HepG2 (cell line): ENCODE measurements around the gene GSAP. TPM values are rescaled to one million over a fixed set of nuclear protein-coding genes. Genes with fewer than 3 reads are reported as not detected.
A peak's percentile ranks its signal among the peaks of the same experiment; 100 is the strongest.

Source experiments
- ARHGAP35 ChIP-seq: sonication (generic); formaldehyde crosslinking; IDR thresholded peaks from 2 replicates; pipeline ENCODE4 v1.9.0; 2022; ENCODE audit warnings: mild to moderate bottlenecking, inconsistent platforms, moderate library complexity, missing genetic modification reagents, borderline replicate concordance
- ATF7-NPFF ChIP-seq: sonication (generic); formaldehyde crosslinking; IDR thresholded peaks from 2 replicates; pipeline ENCODE4 v1.8.1; 2023; ENCODE audit warnings: mild to moderate bottlenecking, low read depth, missing genetic modification reagents, moderate library complexity
- ELF1 ChIP-seq: sonication (generic); formaldehyde crosslinking; IDR thresholded peaks from 2 replicates; pipeline ENCODE4 v1.4.0; 2020; ENCODE audit warnings: missing genetic modification reagents
- ETV6 ChIP-seq: sonication (generic); formaldehyde crosslinking; conservative IDR thresholded peaks from 2 replicates; pipeline ENCODE4 v1.4.0; 2020; ENCODE audit warnings: missing genetic modification reagents
- HIC2 ChIP-seq: sonication (generic); formaldehyde crosslinking; IDR thresholded peaks from 2 replicates; pipeline ENCODE4 v1.9.0; 2022; ENCODE audit warnings: low read depth, missing genetic modification reagents
- PHF20 ChIP-seq: sonication (generic); formaldehyde crosslinking; IDR thresholded peaks from 2 replicates; pipeline ENCODE4 v1.5.0; 2020; ENCODE audit warnings: mild to moderate bottlenecking, missing genetic modification reagents
- POGZ ChIP-seq: sonication (generic); formaldehyde crosslinking; IDR thresholded peaks from 2 replicates; pipeline ENCODE4 v1.4.0; 2020; ENCODE audit warnings: mild to moderate bottlenecking, missing genetic modification reagents
- RARA ChIP-seq: IDR thresholded peaks from 2 replicates; pipeline ENCODE4 v1.6.1; 2016; ENCODE audit warnings: missing genetic modification reagents, missing compliant biosample characterization
- RBAK ChIP-seq: sonication (generic); formaldehyde crosslinking; IDR thresholded peaks from 2 replicates; pipeline ENCODE4 v1.5.1; 2020; ENCODE audit warnings: mild to moderate bottlenecking, missing genetic modification reagents
- SP2 ChIP-seq: sonication (generic); formaldehyde crosslinking; IDR thresholded peaks from 2 replicates; pipeline ENCODE4 v1.5.1; 2020; ENCODE audit warnings: mild to moderate bottlenecking, missing genetic modification reagents
- TBX2 ChIP-seq: sonication (generic); formaldehyde crosslinking; IDR thresholded peaks from 2 replicates; pipeline ENCODE4 v1.5.0; 2020; ENCODE audit warnings: missing genetic modification reagents, mild to moderate bottlenecking, borderline replicate concordance
- ZKSCAN1 ChIP-seq: fragments of 150-350 bp; IDR thresholded peaks from 2 replicates; pipeline ENCODE4 v1.6.1; 2014; ENCODE audit warnings: low read length
- ZNF232 ChIP-seq: sonication (generic); formaldehyde crosslinking; IDR thresholded peaks from 2 replicates; pipeline ENCODE4 v1.4.0; 2020; ENCODE audit warnings: missing genetic modification reagents, borderline replicate concordance
- ZNF296 ChIP-seq: sonication (generic); formaldehyde crosslinking; conservative IDR thresholded peaks from 2 replicates; pipeline ENCODE4 v1.5.0; 2020; ENCODE audit warnings: mild to moderate bottlenecking, missing genetic modification reagents
- ZNF446 ChIP-seq: sonication (generic); formaldehyde crosslinking; IDR thresholded peaks from 2 replicates; pipeline ENCODE4 v1.5.0; 2020; ENCODE audit warnings: mild to moderate bottlenecking, missing genetic modification reagents
- polyA plus RNA-seq, 8 experiments: library from polyadenylated mRNA; depleted of rRNA in 3 of 8; stranded (reverse) in 7 of 8; unstranded in 1 of 8; fragments of >200 nt; fragmentation: Illumina TruSeq in 4 of 8; extraction: Trizol in 4 of 8; gene quantifications; 2 replicates each; pipeline versions ENCODE4 v1.2.1 to v1.2.3, GENCODE V29; 2011 to 2016; ENCODE audit warnings: low read depth in 4 of 8, missing spikeins in 1 of 8, mixed read lengths in 1 of 8; ENCODE audit not compliant: insufficient read depth in 1 of 8
- total RNA-seq, 5 experiments: library from RNA; depleted of rRNA; stranded (reverse); fragments of >200 nt; fragmentation: Illumina TruSeq; extraction: Trizol; gene quantifications; 2 replicates each; pipeline ENCODE4 v1.2.3, GENCODE V29; 2016; ENCODE audit warnings: low read depth in 1 of 5
- TF ChIP-seq, protein P1 (sequence below): sonication (generic); formaldehyde crosslinking; IDR thresholded peaks from 2 replicates; pipeline ENCODE4 v1.4.0; 2020; ENCODE audit warnings: mild to moderate bottlenecking, missing genetic modification reagents
- TF ChIP-seq, protein P2 (sequence below): IDR thresholded peaks from 2 replicates; pipeline ENCODE4 v1.4.0; 2020; ENCODE audit warnings: mild to moderate bottlenecking, missing genetic modification reagents
- TF ChIP-seq, protein P3 (sequence below): IDR thresholded peaks from 2 replicates; pipeline ENCODE4 v1.6.1; 2016; ENCODE audit warnings: low read depth, control low read depth

Gene GSAP
- total and polyA plus RNA-seq, 2 of the 13 experiments (the other 11 are each of a cell fraction or from before 2014, with no cell fraction given), result 34.6 to 40.6 TPM

GRCh38 chr7:77461842-77462241, 45.7 kb upstream of the GSAP start (continued):
- TF ChIP-seq ZNF446 (no peak), ETV6 (no peak), ATF7-NPFF (CRISPR knock-in tag) (no peak), RBAK (CRISPR knock-in tag) (no peak), ELF1 (CRISPR knock-in tag) (no peak), POGZ (no peak), ZKSCAN1 (peak; percentile 71; the same call in 1 of the 2 replicates), ZNF232 (no peak), RARA (CRISPR knock-in tag) (0 out of 2 replicates have a peak, but pooled peaks have one; percentile 7), ZNF296 (no peak), PHF20 (CRISPR knock-in tag) (no peak), TBX2 (CRISPR knock-in tag) (peak; percentile 13; the same call in 1 of the 2 replicates), ARHGAP35 (CRISPR knock-in tag) (no peak), SP2 (no peak), HIC2 (peak; percentile 19; the same call in 1 of the 2 replicates)
- TF ChIP-seq, protein P1, sequence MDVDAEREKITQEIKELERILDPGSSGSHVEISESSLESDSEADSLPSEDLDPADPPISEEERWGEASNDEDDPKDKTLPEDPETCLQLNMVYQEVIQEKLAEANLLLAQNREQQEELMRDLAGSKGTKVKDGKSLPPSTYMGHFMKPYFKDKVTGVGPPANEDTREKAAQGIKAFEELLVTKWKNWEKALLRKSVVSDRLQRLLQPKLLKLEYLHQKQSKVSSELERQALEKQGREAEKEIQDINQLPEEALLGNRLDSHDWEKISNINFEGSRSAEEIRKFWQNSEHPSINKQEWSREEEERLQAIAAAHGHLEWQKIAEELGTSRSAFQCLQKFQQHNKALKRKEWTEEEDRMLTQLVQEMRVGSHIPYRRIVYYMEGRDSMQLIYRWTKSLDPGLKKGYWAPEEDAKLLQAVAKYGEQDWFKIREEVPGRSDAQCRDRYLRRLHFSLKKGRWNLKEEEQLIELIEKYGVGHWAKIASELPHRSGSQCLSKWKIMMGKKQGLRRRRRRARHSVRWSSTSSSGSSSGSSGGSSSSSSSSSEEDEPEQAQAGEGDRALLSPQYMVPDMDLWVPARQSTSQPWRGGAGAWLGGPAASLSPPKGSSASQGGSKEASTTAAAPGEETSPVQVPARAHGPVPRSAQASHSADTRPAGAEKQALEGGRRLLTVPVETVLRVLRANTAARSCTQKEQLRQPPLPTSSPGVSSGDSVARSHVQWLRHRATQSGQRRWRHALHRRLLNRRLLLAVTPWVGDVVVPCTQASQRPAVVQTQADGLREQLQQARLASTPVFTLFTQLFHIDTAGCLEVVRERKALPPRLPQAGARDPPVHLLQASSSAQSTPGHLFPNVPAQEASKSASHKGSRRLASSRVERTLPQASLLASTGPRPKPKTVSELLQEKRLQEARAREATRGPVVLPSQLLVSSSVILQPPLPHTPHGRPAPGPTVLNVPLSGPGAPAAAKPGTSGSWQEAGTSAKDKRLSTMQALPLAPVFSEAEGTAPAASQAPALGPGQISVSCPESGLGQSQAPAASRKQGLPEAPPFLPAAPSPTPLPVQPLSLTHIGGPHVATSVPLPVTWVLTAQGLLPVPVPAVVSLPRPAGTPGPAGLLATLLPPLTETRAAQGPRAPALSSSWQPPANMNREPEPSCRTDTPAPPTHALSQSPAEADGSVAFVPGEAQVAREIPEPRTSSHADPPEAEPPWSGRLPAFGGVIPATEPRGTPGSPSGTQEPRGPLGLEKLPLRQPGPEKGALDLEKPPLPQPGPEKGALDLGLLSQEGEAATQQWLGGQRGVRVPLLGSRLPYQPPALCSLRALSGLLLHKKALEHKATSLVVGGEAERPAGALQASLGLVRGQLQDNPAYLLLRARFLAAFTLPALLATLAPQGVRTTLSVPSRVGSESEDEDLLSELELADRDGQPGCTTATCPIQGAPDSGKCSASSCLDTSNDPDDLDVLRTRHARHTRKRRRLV, result no peak
- TF ChIP-seq, protein P2, sequence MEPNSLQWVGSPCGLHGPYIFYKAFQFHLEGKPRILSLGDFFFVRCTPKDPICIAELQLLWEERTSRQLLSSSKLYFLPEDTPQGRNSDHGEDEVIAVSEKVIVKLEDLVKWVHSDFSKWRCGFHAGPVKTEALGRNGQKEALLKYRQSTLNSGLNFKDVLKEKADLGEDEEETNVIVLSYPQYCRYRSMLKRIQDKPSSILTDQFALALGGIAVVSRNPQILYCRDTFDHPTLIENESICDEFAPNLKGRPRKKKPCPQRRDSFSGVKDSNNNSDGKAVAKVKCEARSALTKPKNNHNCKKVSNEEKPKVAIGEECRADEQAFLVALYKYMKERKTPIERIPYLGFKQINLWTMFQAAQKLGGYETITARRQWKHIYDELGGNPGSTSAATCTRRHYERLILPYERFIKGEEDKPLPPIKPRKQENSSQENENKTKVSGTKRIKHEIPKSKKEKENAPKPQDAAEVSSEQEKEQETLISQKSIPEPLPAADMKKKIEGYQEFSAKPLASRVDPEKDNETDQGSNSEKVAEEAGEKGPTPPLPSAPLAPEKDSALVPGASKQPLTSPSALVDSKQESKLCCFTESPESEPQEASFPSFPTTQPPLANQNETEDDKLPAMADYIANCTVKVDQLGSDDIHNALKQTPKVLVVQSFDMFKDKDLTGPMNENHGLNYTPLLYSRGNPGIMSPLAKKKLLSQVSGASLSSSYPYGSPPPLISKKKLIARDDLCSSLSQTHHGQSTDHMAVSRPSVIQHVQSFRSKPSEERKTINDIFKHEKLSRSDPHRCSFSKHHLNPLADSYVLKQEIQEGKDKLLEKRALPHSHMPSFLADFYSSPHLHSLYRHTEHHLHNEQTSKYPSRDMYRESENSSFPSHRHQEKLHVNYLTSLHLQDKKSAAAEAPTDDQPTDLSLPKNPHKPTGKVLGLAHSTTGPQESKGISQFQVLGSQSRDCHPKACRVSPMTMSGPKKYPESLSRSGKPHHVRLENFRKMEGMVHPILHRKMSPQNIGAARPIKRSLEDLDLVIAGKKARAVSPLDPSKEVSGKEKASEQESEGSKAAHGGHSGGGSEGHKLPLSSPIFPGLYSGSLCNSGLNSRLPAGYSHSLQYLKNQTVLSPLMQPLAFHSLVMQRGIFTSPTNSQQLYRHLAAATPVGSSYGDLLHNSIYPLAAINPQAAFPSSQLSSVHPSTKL (CRISPR knock-in tag), result no peak
- TF ChIP-seq, protein P3, sequence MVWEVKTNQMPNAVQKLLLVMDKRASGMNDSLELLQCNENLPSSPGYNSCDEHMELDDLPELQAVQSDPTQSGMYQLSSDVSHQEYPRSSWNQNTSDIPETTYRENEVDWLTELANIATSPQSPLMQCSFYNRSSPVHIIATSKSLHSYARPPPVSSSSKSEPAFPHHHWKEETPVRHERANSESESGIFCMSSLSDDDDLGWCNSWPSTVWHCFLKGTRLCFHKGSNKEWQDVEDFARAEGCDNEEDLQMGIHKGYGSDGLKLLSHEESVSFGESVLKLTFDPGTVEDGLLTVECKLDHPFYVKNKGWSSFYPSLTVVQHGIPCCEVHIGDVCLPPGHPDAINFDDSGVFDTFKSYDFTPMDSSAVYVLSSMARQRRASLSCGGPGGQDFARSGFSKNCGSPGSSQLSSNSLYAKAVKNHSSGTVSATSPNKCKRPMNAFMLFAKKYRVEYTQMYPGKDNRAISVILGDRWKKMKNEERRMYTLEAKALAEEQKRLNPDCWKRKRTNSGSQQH (CRISPR knock-in tag), result no peak
